Gastrocnemius medialis (tissue), 4 donors: ENCODE results near the gene HOXD8. TPM values are rescaled to one million over a fixed set of nuclear protein-coding genes. Genes with fewer than 3 reads are reported as not detected.

ENCODE experiments used
- ATAC-seq, 2 donors: fragments of 150-250 bp; one replicate each; pipeline ENCODE4 v1.9.1; 2016
- DNase-seq, 2 donors: peaks; one replicate each; pipeline ENCODE4 v3.0.0-alpha.2; 2019
- H3K27ac ChIP-seq, 4 donors: fragments of 200-600 bp; sonication (generic); 1 replicate in 1 of 4; 2 replicates in 3 of 4; pipeline ENCODE4 v1.5.1; 2016 to 2018; ENCODE audit warnings: mild to moderate bottlenecking in 2 of 4, moderate library complexity in 1 of 4
- H3K27me3 ChIP-seq, 3 donors: fragments of 200-600 bp; sonication (generic) in 2 of 3; 1 replicate in 1 of 3; 2 replicates in 2 of 3; pipeline versions ENCODE4 v1.5.1 to v1.6.0; 2016 to 2019; ENCODE audit warnings: mild to moderate bottlenecking in 1 of 3, moderate library complexity in 1 of 3
- H3K36me3 ChIP-seq, 2 donors: fragments of 200-600 bp; sonication (generic) in 1 of 2; one replicate each; pipeline ENCODE4 v1.5.1; 2017 to 2018
- H3K4me1 ChIP-seq, 2 donors: fragments of 200-600 bp; sonication (generic) in 1 of 2; one replicate each; pipeline ENCODE4 v1.5.1; 2016 to 2017; ENCODE audit warnings: mild to moderate bottlenecking in 2 of 2
- H3K4me3 ChIP-seq, 4 donors: fragments of 200-600 bp; sonication (generic) in 3 of 4; 1 replicate in 1 of 4; 2 replicates in 3 of 4; pipeline ENCODE4 v1.5.1; 2016 to 2019; ENCODE audit warnings: mild to moderate bottlenecking in 2 of 4
- H3K9me3 ChIP-seq, 3 donors: fragments of 200-600 bp; sonication (generic) in 2 of 3; 1 replicate in 1 of 3; 2 replicates in 2 of 3; pipeline ENCODE4 v1.5.1; 2016 to 2019
- POLR2A ChIP-seq, 2 donors: fragments of 450-650 bp; IDR thresholded peaks; one replicate each; pipeline ENCODE4 v1.6.1; 2017; ENCODE audit warnings: antibody characterized with exemption in 2 of 2, mild to moderate bottlenecking in 2 of 2, moderate library complexity in 2 of 2
- in situ Hi-C, 4 donors: fragments of 200-750 bp; cut with MboI; loops; one replicate each; pipeline versions ENCODE4 v1.15.0 to v1.8.0; 2017; ENCODE audit warnings: low sequenced_read_pairs in 4 of 4
- intact Hi-C: fragments of 100-400 bp; cut with DNase I; formaldehyde crosslinking; loops from one replicate; pipeline ENCODE4 v1.15.1; 2023; ENCODE audit warnings: low total_unique reads
- total RNA-seq, 4 donors: library from RNA; depleted of rRNA; stranded (reverse); fragments of >200 nt; gene quantifications; one replicate each; pipeline versions ENCODE4 v1.1.0 to v1.2.3, GENCODE V29; 2016
- TF ChIP-seq, protein P1 (sequence below), 5 experiments: fragments of 450-650 bp in 3 of 5; fragments of 200-600 bp in 2 of 5; sonication (generic) in 2 of 5; IDR thresholded peaks in 4 of 5; conservative IDR thresholded peaks in 1 of 5; 1 replicate in 4 of 5; 2 replicates in 1 of 5; pipeline ENCODE4 v1.5.1; 2016 to 2019; ENCODE audit warnings: antibody characterized with exemption in 5 of 5, mild to moderate bottlenecking in 3 of 5, moderate library complexity in 3 of 5

Gene HOXD8
- total RNA-seq, 4 donors from 2014 or later, result 4.0 to 12.0 (median 7.2) TPM

DNA sequence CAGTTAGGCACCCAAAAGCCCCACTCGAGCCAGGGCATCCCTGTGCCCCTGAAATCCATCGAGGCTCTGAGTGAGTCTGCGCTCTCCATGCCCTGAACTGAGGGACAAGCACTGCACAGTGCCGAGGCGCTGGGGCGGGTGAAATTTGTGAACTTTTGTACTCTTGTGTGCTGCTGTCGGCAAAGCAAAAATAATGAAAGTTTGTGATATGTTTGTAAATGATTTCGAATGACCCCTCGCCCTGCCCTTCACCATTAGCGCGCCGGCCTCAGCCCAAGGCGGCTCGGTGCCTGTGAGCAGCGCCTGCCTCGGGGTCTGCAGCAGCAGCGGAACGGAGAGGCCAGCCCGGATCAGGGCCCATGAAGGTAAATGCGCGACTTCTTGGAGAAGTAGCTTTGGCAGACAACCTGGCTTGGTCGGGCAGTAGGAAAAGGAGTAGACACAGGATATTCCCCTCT is 20.0 kb downstream of the HOXD8 start:
- H3K27me3 ChIP-seq, result peaks cover 0 to 7% (median 5%) of the 10 kb centered on the region in 3 donors
- intact Hi-C loops (no loop called here), in situ Hi-C loops (loop anchor here in 3 of 4 donors (10.0 to 25.0 kb wide), 3 partner anchors 405 to 1013 kb away; no protein-coding TSS in a partner anchor)

DNA sequence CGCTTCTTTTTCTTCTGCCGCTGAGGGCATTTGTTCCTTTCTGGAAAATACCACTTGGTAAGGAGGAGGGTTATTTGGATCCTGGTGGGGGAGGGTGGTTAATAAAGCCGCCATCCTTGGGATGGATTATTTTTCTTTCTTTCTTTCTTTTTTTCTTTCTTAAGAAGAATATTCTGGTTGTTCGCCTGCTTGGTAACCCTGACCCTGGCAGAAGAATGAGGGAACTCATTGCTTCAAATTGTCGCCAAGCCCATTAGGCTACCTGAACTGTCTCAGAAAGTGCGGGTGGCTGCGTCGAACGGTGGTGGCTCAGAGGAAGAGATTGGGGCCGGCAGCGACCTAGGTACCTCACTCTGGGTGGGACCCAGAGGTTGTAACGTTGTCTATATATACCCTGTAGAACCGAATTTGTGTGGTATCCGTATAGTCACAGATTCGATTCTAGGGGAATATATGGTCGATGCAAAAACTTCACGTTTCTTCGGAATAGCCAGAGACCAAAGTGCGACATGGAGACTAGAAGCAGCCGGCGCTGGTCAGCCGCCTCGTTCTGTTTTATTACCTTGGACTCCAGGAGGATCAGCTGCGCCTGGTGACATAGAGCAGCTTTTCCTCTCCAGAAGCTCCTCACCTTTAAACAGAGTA is 20.6 kb downstream of the HOXD8 start:
- H3K27ac ChIP-seq, result no peak overlapping the region
- in situ Hi-C loops, result loop anchor here in 3 of 4 donors (10.0 to 25.0 kb wide), 3 partner anchors 405 to 1012 kb away; no protein-coding TSS in a partner anchor
- DNase-seq (no peak), ATAC-seq (no peak)
- TF ChIP-seq, protein P1, sequence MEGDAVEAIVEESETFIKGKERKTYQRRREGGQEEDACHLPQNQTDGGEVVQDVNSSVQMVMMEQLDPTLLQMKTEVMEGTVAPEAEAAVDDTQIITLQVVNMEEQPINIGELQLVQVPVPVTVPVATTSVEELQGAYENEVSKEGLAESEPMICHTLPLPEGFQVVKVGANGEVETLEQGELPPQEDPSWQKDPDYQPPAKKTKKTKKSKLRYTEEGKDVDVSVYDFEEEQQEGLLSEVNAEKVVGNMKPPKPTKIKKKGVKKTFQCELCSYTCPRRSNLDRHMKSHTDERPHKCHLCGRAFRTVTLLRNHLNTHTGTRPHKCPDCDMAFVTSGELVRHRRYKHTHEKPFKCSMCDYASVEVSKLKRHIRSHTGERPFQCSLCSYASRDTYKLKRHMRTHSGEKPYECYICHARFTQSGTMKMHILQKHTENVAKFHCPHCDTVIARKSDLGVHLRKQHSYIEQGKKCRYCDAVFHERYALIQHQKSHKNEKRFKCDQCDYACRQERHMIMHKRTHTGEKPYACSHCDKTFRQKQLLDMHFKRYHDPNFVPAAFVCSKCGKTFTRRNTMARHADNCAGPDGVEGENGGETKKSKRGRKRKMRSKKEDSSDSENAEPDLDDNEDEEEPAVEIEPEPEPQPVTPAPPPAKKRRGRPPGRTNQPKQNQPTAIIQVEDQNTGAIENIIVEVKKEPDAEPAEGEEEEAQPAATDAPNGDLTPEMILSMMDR (IDR thresholded peaks at IDR 0.05 in 4 of 5, conservative IDR thresholded peaks at IDR 0.05 in 1 of 5), result no peak
- no peak for TF ChIP-seq POLR2A (IDR thresholded peaks at IDR 0.05)
- peaks cover 0 to 7% (median 6%) of the 10 kb centered on the region in 3 donors for H3K27me3 ChIP-seq
- H3K36me3 ChIP-seq, result no peaks in the 10 kb centered on the region
- H3K4me1 ChIP-seq, result no peaks in the 10 kb centered on the region
- H3K9me3 ChIP-seq, result no peaks in the 10 kb centered on the region
- no peak overlapping the region for H3K4me3 ChIP-seq
- intact Hi-C loops, result no loop called here

More for the DNA sequence above, 20.0 kb downstream of the HOXD8 start:
- ATAC-seq (no peak), DNase-seq (no peak)
- H3K27ac ChIP-seq, result no peak overlapping the region
- H3K9me3 ChIP-seq, result no peaks in the 10 kb centered on the region
- H3K4me3 ChIP-seq, result no peak overlapping the region
- no peak for TF ChIP-seq POLR2A (IDR thresholded peaks at IDR 0.05)
- TF ChIP-seq, protein P1 (IDR thresholded peaks at IDR 0.05 in 4 of 5, conservative IDR thresholded peaks at IDR 0.05 in 1 of 5), result no peak
- H3K4me1 ChIP-seq, result no peaks in the 10 kb centered on the region
- H3K36me3 ChIP-seq, result no peaks in the 10 kb centered on the region

DNA sequence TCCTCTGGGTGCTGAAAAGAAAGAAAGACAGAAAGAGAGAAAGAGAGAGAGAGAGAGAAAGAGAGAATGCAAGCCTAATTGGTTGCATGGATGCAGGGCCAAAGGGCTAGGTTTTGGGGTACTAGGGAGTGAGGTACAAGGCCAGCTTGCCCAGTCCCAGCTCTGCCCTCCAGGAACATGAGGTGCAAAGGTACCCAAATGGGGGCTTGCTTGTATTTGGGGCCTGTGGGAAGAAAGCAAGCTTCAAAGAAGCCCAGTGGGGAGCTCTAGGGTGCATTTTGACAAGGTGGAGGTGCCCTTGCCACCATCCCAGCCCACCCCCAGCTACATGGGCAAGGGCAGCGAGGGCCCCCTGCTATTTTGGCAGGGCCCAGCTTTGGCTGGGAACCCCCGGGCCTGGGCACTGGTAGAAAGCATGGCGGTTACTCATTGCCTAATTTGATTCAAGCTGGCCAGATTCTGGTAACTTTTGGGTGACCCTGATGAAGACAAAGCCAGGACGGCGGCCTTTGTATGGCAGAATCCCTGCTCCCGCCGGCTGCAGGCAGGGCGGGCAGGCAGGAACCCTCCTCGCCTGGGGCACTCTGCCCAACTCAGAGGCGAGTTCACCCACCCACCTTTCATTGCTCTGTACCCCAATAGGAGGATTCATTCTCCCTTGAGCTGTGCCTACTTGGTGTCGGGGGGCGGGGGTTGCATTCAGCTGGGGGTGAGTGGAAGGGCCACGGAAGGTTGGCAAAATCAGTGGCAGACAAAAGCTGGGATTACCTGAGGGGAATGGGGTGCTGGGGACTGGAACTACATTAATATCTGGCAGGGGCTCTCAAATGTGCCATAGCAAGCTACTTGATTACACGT is 21.3 kb downstream of the HOXD8 start:
- DNase-seq, result no peak
- no peak for TF ChIP-seq POLR2A (IDR thresholded peaks at IDR 0.05)
- TF ChIP-seq, protein P1 (IDR thresholded peaks at IDR 0.05 in 4 of 5, conservative IDR thresholded peaks at IDR 0.05 in 1 of 5), result no peak
- no peak for ATAC-seq

DNA sequence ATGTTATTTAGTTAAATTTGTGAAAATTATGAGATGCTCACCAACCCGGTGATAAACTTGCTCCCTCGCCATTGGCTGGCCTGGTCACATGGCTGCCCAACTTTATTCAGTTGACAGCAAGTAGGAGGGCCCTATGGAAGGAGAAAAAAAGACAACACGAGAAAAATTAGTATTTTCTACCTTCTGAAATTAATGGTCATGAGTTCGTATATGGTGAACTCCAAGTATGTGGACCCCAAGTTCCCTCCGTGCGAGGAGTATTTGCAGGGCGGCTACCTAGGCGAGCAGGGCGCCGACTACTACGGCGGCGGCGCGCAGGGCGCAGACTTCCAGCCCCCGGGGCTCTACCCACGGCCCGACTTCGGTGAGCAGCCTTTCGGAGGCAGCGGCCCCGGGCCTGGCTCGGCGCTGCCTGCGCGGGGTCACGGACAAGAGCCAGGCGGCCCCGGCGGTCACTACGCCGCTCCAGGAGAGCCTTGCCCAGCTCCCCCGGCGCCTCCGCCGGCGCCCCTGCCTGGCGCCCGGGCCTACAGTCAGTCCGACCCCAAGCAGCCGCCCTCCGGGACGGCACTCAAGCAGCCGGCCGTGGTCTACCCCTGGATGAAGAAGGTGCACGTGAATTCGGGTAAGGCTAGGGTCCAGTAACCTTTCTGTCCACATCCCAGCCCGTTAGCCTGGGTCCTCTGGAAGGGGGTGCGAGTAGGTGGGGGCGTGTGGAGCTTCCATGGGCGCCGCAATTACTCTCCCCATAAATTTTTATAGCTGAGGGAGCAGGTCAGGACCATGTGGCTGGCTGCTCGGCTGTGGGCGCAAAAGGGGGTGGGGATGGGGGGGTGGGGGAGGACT is 22.2 kb downstream of the HOXD8 start, which contains the start of gene HOXD4:
Gene HOXD4, plus strand, starts transcription at position 109 of the 846 bp plus-strand sequence. Its CDS starts 84 bp downstream, at position 193.
- TF ChIP-seq, protein P1 (IDR thresholded peaks at IDR 0.05 in 4 of 5, conservative IDR thresholded peaks at IDR 0.05 in 1 of 5), result no peak
- no peak for TF ChIP-seq POLR2A (IDR thresholded peaks at IDR 0.05)
- DNase-seq, result no peak
- no peak for ATAC-seq
- Histone ChIP-seq H3K4me3 (no peak within 1 kb of the TSS), H3K27me3 (peaks cover 5 to 18% (median 11%) of the 10 kb centered on the region in 3 donors), H3K9me3 (no peaks in the 10 kb centered on the region), H3K4me1 (no peaks in the 10 kb centered on the region), H3K27ac (no peak within 1 kb of the TSS), H3K36me3 (no peaks in the 10 kb centered on the region)
- intact Hi-C loops (no loop called here), in situ Hi-C loops (no loop called here)

More for the DNA sequence above, 21.3 kb downstream of the HOXD8 start:
- Histone ChIP-seq H3K27ac (no peak overlapping the region), H3K4me1 (no peaks in the 10 kb centered on the region), H3K36me3 (no peaks in the 10 kb centered on the region), H3K27me3 (peaks cover 0 to 11% (median 2%) of the 10 kb centered on the region in 3 donors), H3K9me3 (no peaks in the 10 kb centered on the region), H3K4me3 (no peak overlapping the region)
- in situ Hi-C loops (no loop called here), intact Hi-C loops (no loop called here)
